Occipital lobe (tissue), 2 donors: ENCODE measurements around the gene TBX1. TPM values are rescaled to one million over a fixed set of nuclear protein-coding genes. Genes with fewer than 3 reads are reported as not detected.
"Not testable (repeated sequence)": the region's sequence is repeated elsewhere in the genome, so short reads cannot be mapped to it uniquely, and the experiment has no call there.

Experiments
- DNase-seq: peaks from one replicate; lab custom pipeline; 2025; lab: John Stamatoyannopoulos, UW
- total RNA-seq: library from RNA; depleted of rRNA; stranded (reverse); fragments of >200 nt; gene quantifications from one replicate; pipeline ENCODE4 v1.2.3, GENCODE V29; 2014

TBX1 gene
- total RNA-seq, 1 donor from 2014 or later: 0.62 TPM

DNA sequence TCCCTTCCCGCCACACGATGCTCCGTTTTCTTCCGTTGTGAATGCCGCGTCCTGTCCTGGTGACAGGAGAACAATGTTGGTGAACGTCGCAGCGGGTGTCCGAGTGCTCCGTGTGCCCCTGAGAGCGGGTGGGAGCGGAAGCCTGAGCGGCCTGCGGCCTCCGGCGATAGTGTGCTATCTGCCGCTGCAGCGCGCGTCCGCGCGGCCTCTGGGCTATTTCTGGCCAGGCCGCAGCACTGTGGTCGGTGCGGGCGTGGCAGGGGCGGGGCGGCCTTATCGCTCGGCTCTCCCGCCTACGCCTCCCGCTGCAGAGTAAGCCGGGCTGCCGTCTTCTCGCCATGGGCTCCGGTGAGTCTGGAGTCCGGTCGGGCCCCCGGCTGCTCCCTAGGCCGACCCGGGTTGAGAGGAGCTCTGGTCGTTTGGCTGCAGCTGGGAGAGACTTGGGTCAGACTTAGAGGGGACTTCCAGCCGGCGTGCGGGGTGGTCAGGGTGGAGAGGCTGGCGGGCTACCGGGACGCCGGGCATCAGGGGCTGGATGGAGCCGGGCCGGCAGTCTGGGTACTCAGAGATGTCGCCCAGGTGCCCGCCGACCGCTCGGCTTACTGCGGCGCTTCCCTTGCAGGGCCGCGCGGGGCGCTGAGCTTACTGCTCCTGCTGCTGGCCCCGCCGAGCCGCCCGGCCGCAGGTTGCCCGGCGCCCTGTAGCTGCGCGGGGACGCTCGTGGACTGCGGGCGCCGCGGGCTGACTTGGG, 37.2 kb upstream of the TBX1 start, which contains the start of gene GP1BB:
Gene GP1BB (plus strand): TSS at position 308 of the 751 bp plus-strand sequence. CDS start 31 bp downstream, at position 339.
- DNase-seq: no peak

DNA sequence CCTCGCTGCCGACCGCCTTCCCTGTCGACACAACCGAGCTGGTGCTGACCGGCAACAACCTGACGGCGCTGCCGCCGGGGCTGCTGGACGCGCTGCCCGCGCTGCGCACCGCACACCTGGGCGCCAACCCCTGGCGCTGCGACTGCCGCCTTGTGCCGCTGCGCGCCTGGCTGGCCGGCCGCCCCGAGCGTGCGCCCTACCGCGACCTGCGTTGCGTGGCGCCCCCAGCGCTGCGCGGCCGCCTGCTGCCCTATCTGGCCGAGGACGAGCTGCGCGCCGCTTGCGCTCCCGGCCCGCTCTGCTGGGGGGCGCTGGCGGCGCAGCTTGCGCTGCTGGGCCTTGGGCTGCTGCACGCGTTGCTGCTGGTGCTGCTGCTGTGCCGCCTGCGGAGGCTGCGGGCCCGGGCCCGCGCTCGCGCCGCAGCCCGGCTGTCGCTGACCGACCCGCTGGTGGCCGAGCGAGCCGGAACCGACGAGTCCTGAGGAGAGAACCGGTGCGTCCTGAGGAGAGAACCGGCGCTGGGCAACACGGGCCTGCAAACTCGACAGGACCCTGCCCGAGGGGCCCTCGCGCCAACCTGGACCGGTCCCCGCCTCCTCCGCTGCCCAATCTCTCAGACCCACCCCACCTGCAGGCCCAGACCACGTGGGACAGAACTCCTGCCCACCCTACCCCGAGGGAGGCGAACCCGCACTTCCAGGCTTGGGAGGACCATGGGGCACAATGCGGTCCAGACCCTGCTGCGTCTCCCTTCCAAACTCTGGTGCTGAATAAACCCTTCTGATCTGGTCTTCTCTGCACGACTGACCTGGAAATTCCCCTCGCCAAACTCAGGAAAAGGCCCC, 36.4 kb upstream of the TBX1 start:
- DNase-seq: no peak

DNA sequence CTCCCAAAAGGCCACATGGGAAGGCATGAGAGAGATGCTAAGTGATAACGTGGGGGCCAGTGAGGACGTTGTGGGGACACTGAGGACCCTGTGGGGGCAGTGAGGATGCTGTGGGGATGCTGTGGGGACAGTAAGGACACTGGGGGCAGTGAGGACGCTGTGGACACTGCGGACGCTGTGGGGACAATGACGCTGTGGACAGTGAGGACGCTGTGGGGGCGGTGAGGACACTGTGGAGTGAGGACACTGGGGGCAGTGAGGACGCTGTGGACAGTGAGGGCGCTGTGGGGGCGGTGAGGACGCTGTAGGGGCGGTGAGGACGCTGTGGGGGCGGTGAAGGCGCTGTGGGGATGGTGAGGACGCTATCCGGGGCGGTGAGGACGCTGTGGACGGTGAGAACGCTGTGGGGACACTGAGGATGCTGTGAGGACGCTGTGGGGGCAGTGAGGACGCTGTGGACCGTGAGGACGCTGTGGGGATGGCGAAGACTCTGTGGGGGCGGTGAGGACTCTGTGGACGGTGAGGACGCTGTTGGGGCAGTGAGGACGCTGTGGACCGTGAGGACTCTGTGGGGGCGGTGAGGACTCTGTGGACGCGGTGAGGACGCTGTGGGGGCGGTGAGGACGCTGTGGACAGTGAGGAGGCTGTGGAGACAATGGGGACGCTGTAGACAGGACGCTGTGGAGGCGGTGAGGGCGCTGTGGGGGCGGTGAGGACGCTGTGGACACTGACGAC, 35.5 kb upstream of the TBX1 start:
- DNase-seq: no peak

DNA sequence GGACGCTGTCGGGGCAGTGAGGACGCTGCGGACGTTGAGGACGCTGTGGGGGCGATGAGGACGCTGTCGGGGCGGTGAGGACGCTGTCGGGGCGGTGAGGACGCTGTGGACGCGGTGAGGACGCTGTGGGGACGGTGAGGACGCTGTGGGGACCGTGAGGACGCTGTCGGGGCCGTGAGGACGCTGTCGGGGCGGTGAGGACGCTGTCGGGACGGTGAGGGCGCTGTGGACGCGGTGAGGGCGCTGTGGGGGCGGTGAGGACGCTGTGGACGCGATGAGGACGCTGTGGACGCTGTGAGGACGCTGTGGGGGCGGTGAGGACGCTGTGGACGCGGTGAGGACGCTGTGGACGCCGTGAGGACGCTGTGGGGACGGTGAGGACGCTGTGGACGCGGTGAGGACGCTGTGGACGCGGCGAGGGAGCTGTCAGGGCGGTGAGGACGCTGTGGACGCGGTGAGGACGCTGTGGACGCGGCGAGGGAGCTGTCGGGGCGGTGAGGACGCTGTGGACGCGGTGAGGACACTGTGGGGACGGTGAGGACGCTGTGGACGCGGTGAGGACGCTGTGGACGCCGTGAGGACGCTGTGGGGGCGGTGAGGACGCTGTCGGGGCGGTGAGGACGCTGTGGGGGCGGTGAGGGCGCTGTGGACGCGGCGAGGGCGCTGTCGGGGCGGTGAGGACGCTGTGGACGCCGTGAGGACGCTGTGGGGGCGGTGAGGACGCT, 34.4 kb upstream of the TBX1 start:
- DNase-seq: not testable (repeated sequence)

DNA sequence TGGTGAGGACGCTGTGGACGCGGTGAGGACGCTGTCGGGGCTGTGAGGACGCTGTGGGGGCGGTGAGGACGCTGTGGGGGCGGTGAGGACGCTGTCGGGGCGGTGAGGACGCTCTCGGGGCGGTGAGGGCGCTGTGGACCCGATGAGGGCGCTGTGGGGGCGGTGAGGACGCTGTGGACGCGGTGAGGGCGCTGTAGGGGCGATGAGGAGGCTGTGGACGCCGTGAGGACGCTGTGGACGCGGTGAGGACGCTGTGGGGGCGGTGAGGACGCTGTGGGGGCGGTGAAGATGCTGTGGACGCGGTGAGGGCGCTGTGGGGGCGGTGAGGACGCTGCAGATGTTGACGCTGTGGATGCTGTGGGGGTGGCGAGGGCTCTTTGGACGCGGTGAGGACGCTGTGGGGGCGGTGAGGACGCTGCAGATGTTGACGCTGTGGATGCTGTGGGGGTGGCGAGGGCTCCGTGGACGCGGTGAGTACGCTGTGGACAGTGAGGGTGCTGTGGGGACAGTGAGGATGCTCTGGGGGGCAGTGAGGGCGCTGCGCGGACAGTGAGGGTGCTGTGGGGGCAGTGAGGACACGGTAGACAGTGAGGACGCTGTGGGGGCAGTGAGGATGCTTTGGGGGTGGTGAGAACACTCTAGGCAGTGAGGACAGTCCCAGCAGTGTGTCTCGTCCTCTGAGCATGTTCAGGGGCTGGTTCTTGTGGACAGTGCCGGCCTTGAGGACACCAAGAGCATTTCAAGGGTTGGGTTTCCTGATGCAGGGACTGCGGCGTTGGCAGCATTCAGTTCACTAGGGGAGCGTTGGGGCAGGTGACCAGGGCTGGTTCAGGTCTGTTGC, 33.0 kb upstream of the TBX1 start:
- DNase-seq: no peak

DNA sequence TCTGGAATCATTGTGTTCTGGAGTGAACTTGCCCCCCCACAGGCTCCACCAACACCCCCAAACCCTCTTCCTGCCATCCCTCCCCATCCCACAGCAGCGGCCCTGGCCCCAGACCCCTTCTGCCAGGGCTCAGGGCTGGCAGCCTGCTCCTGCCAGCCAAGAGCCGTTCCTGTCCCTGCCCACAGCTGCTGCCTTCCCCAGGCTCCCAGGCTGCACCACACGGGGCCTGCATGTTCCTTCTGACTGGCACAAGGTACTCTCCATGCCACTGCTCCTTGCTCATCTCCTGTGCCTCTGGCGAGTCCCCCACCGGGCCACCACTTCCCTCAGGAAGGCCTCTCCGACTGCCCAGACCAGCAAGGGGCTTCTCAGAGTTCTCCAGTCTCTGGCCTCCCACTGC, 32.3 kb upstream of the TBX1 start:
- DNase-seq: no peak

DNA sequence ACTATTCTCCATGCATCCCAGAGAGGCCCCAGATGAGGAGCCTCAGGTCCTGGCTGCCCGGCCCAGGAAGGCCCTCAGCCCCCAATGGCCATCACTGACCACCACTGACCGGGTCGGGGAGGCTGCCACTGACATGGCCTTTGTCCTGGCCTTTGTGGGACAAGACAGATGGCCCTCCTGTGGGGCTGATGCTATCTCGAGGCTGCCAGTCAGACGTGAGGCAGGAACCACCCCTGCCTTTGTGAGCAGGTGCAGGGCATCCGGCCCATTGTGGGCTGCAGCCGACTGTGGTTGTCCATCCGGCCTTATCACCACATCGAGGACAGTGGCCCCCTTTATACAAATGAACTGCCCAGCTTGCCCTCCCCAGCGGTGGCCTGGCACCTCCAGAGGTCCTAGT, 31.7 kb upstream of the TBX1 start:
- DNase-seq: no peak

DNA sequence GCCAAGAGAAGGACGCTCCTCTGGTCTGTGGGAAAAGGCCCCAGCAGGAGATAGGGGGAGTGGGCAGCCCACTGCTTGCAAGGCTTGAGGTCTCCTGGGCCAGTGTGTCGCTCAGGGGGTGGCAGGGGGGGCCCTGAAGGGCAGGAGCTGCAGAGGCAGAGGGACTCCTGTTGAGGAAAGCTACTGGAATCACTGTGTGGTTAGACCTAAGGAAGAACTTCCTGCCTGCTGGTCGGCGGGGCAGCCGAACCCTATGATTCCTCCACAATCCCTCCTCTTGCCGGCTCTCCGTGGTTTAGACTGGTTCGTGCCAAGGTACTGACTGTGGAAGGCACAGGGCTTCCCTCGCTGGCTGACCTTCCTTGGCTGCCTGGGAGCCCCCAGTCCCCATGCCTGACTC, 31.1 kb upstream of the TBX1 start:
- DNase-seq: no peak

DNA sequence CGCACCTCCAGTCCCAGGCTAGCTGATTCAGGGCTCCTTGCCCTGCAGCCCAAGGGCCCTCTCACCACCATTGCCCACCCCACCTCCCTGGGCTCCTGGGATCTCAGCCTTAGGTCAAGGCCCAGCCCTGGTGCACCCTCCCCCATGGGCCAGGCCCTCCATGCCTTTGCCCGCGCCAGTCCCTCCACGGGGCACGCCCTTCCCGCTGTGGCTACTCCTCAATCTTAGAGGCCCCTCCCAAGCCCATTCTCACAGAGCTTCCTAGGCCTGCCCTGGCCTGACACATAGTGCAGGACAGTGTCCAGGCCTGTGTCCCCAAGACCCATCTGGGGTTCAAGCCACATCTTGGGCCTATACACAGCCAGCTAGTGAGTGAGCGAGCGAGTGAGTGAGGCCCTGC, 30.4 kb upstream of the TBX1 start:
- no peak for DNase-seq

DNA sequence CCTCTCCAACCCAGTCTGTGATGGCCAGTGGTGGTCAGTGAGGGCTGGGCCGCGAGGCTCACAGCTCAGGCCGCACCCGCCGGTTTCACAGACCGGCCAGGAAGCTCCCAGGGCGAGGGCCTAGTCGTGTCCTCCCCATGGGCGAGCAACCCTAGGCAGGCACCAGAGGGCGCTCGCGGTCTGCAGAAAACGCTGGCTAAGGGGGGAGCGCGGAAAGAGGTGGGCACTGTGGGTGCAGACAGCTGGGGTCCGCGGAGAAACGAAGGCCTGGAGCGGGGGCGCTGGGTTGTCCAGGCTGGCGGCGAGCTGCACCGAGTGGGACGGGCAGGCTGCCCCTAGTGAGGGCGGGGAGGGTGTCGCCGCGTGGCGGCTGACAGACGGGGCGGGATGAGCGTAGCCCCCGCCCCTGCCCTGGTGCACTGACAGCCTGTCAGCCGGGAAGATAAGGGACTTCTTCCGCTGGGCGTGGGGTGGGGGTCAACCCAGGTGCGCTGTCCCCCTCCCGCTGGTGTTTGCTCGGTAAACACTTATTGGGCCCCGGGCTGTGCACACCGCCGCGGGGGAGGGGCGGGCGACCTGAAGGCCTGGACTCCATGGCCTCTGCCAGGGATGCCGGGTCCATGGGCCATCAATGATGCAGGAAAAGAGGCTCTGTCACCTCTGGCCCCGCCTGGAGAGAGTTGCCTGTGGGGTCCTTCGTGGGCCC, 29.8 kb upstream of the TBX1 start:
- peak; percentile 73 for DNase-seq

DNA sequence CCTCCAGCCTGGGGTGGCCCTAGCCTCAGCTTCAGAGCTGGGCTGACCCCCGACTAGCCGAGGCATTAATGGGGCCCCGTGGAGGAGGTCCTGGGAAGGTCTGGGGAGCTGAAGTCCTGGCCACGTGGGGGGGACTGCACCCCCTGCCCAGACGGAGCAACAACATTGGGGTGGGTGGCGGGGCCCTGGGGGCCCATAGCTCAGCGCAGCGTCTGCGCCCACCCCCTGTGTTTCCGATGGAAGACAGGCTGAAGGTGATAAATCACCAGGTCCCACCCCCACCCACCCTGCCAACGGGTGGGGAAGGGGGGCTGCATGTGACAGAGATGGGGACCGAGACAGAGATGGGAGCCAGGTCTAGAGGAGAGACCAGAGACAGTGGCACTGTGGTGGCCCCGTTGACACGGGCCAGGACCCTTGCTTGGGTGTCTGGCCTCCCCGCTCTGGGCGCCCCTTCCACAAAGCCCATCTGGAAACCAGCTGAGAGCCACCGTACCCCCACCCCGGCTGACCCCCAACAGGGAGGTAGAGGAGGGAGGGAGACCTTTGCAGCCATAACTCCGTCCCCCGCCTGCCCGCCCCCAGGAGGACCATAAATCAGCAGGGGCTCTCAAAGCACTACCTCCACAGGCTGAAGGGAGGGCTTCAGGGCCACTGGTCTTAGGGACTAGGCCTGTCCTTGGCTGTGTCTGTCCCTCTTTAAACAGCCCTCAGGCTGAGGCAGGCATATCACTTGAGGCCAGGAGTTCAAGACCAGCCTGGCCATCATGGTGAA, 29.0 kb upstream of the TBX1 start:
- DNase-seq: no peak

DNA sequence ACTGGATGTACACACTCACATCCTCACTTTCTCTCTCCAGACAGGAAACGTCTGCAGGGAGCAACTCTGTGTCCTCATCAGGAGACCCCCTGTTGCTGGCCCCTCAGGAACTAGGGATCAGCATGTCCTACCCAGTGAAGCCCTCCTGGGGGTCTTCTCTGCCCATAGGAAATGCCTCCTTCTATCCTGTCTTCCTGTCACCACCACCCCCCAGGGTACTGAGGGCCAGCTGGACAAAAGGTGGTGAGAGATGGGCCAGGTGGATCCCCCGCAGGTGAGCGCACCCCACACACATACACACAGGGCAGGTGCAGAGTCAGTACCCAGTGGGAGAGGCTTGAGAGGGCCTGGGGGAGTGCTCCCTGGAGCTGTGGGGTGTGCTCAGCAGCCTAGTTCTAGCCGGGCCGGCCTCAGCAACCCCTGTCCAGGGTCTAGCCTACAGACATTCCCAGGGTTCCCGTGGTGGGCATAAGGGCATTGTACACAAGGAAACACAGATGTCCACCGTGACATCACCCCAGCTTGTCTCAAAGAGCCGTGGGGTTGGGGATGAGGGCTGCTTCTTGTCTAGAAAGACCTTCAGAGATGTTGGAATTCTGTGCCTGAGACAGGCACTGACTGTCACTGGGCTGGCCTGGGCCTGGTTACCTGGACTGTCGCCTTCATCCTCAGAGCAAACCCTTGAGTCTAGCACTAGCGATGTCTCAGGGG, 28.0 kb upstream of the TBX1 start:
- DNase-seq: no peak

DNA sequence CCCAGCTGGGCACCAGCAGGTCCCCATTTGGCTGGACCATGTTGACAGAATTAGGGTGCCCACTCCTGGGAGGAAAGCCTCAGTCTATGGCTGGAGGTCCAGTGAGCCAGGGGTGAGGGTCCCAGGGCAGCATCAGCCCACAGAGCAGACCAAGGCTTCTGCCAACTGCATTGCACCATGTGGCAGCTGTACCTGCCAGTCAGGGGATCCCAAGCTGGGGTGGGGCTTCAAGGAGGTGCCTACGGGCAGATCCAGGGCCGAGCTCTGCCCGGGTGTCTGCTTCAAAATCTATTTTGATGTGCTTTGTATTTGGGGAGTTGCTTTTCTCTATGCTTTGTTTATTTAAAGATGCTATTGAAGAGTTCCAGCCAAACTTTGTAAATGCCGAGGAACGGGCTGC, 26.8 kb upstream of the TBX1 start:
- DNase-seq: no peak

DNA sequence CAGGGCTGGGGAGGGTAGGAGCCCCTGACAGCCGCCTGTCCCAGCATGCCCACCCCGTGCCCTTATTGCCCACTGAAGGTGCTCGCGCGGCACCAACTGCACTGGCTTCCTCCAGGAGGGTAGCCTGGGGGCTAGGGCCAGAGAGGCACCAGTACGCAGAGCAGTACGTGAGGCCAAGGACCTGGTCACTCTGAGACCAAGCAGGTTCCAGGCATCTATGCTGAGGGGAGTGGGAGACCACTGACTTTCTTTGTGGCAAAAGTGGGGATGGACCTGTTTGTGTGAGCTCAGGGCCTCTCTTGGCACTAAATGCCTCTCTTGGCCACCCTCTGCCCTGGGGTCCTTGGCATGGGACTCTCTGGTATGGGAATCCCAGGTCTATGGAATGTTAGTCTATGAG, 26.4 kb upstream of the TBX1 start:
- DNase-seq: no peak

DNA sequence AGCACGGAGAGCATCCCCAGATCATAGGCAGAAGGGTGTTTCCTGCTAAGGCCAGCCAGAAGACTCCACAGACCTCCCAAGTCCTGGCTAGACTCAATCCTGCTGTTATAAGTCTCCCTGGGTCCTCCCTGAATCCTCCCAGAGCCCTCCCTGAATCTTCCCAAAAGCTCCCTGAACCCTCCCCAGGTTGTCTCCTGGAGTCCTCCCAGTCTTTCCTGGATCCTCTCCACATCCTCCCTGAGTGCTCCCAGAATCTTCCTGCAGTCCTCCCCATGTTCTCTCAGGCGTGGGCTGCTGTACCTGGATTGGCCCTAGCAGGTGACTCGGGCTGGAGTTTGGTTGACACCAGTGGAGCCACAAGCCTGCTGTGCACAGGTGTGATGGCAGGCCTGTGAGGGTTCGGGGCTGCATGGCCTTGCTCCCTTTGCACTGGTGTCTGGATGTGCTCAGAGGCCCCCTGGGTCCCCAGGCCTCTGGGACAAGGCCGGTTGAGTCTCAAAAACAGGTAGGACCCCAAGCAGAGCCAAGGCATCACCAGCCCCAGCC, 25.7 kb upstream of the TBX1 start:
- no peak for DNase-seq

DNA sequence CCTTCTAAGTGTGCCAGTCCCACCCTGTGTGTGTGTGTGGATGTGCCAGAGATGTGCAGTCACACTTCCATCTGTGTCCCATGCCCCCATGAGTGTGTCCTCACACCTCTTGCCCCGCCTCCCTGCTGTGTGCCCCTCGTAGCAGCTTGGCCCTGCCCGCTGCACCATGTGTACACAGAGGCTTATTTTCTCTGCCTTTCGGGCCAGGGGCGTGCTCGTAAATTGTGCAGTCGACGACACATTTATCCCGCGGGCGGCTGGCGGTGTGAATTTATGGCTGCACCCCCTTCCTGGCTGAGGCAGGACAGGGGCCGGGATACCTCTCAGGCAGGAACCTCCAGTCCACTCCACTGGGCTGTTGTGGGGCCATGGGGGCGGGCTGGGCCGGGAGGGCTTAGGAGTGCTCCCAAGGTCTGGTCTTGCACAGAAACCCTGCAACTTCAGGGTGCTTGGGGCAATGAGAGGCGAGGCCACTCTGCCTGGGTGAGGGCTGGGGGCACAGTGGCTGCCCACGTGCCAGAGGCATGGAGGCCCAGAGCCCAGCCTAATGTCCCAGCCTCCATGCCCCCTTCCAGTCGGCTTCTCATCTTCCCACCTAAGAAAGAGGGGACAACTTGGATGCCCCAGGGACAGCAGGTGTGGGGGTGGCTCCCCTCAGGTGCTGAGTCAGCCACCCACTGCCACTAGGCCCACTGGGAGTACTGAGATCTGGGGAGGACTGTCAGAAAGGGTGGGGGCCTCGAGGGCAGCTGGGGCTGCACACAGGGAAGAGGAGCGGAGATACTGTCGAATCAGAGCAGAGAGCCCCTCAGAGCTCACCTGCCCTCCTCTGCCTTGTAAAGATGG, 24.7 kb upstream of the TBX1 start:
- DNase-seq: no peak
